SK-N-SH treated with all-trans-retinoic acid at 6 μM for 48 hours (cell line): ENCODE results near the gene CXCL3.

Experiments used
- ATAC-seq: fragments of 200-7000 bp; cut with Tn5 transposase; 3 replicates; pipeline ENCODE4 v1.9.1; 2020; ENCODE audit warnings: mild to moderate bottlenecking, moderate library complexity
- ARNTL ChIP-seq: fragments of 450-650 bp; formaldehyde crosslinking; IDR thresholded peaks from 2 replicates; pipeline ENCODE4 v1.5.0; 2020; ENCODE audit warnings: low read depth, mild to moderate bottlenecking, moderate library complexity, borderline replicate concordance
- BACH2 ChIP-seq: fragments of 250-450 bp; sonication (Bioruptor Pico); IDR thresholded peaks from 2 replicates; pipeline ENCODE4 v1.9.0; 2021; ENCODE audit warnings: mild to moderate bottlenecking, borderline replicate concordance
- CREB5 ChIP-seq: fragments of 250-450 bp; sonication (Bioruptor Pico); IDR thresholded peaks from 2 replicates; pipeline ENCODE4 v1.5.1; 2020; ENCODE audit warnings: low read depth, mild to moderate bottlenecking, moderate library complexity
- CSDC2 ChIP-seq: fragments of 250-450 bp; sonication (Bioruptor Pico); IDR thresholded peaks from 2 replicates; pipeline ENCODE4 v1.5.0; 2020; ENCODE audit warnings: mild to moderate bottlenecking, moderate library complexity
- CSRNP3 ChIP-seq: fragments of 250-450 bp; sonication (Bioruptor Pico); IDR thresholded peaks from 2 replicates; pipeline ENCODE4 v1.5.1; 2021; ENCODE audit warnings: mild to moderate bottlenecking, moderate library complexity
- ESRRG ChIP-seq: fragments of 250-450 bp; sonication (Bioruptor Pico); IDR thresholded peaks from 2 replicates; pipeline ENCODE4 v1.6.1; 2021; ENCODE audit warnings: mild to moderate bottlenecking
- GLIS3 ChIP-seq: fragments of 250-450 bp; sonication (Bioruptor Pico); IDR thresholded peaks from 2 replicates; pipeline ENCODE4 v1.5.0; 2020; ENCODE audit warnings: mild to moderate bottlenecking, moderate library complexity
- ISL1 ChIP-seq: fragments of 250-450 bp; sonication (Bioruptor Pico); IDR thresholded peaks from 2 replicates; pipeline ENCODE4 v2.1.2; 2022; ENCODE audit warnings: mild to moderate bottlenecking, moderate library complexity
- OSR1 ChIP-seq: fragments of 250-450 bp; sonication (Bioruptor Pico); IDR thresholded peaks from 2 replicates; pipeline ENCODE4 v1.8.0; 2022; ENCODE audit warnings: moderate library complexity, mild to moderate bottlenecking, inconsistent platforms
- PATZ1 ChIP-seq: fragments of 250-450 bp; sonication (Bioruptor Pico); IDR thresholded peaks from 2 replicates; pipeline ENCODE4 v1.8.0; 2020; ENCODE audit warnings: mild to moderate bottlenecking, moderate library complexity, borderline replicate concordance
- POU6F1 ChIP-seq: fragments of 250-450 bp; sonication (Bioruptor Pico); IDR thresholded peaks from 2 replicates; pipeline ENCODE4 v1.8.0; 2021; ENCODE audit warnings: low read depth, mild to moderate bottlenecking, moderate library complexity, borderline replicate concordance
- PPARA ChIP-seq: fragments of 250-450 bp; sonication (Bioruptor Pico); IDR thresholded peaks from 2 replicates; pipeline ENCODE4 v1.5.0; 2020; ENCODE audit warnings: mild to moderate bottlenecking, borderline replicate concordance
- RARB ChIP-seq: fragments of 250-450 bp; sonication (Bioruptor Pico); IDR thresholded peaks from 2 replicates; pipeline ENCODE4 v1.8.0; 2021; ENCODE audit warnings: mild to moderate bottlenecking, moderate library complexity
- SNAI2 ChIP-seq: fragments of 250-450 bp; sonication (Bioruptor Pico); IDR thresholded peaks from 2 replicates; pipeline ENCODE4 v1.5.0; 2020; ENCODE audit warnings: mild to moderate bottlenecking, moderate library complexity
- TCF4 ChIP-seq: fragments of 250-450 bp; sonication (Bioruptor Pico); IDR thresholded peaks from 2 replicates; pipeline ENCODE4 v1.8.0; 2021; ENCODE audit warnings: mild to moderate bottlenecking, moderate library complexity, borderline replicate concordance
- TOX ChIP-seq: fragments of 250-450 bp; sonication (Bioruptor Pico); IDR thresholded peaks from 2 replicates; pipeline ENCODE4 v1.8.0; 2021; ENCODE audit warnings: mild to moderate bottlenecking, moderate library complexity, borderline replicate concordance
- TSHZ2 ChIP-seq: fragments of 250-450 bp; sonication (Bioruptor Pico); IDR thresholded peaks from 2 replicates; pipeline ENCODE4 v1.5.0; 2020; ENCODE audit warnings: mild to moderate bottlenecking, moderate library complexity
- ZC3H10 ChIP-seq: fragments of 250-450 bp; sonication (Bioruptor Pico); IDR thresholded peaks from 2 replicates; pipeline ENCODE4 v1.5.1; 2021; ENCODE audit warnings: mild to moderate bottlenecking, moderate library complexity
- ZFP3 ChIP-seq: fragments of 250-450 bp; sonication (Bioruptor Pico); IDR thresholded peaks from 2 replicates; pipeline ENCODE4 v1.5.0; 2020; ENCODE audit warnings: mild to moderate bottlenecking, moderate library complexity
- ZFP30 ChIP-seq: fragments of 450-650 bp; formaldehyde crosslinking; IDR thresholded peaks from 2 replicates; pipeline ENCODE4 v1.5.0; 2022; ENCODE audit warnings: mild to moderate bottlenecking, moderate library complexity
- ZNF565 ChIP-seq: fragments of 450-650 bp; formaldehyde crosslinking; conservative IDR thresholded peaks from 2 replicates; pipeline ENCODE4 v1.5.0; 2020; ENCODE audit warnings: low read depth, mild to moderate bottlenecking, moderate library complexity
- ZNF70 ChIP-seq: fragments of 450-650 bp; formaldehyde crosslinking; IDR thresholded peaks from 2 replicates; pipeline ENCODE4 v1.5.0; 2020; ENCODE audit warnings: mild to moderate bottlenecking, moderate library complexity
- ZNF8 ChIP-seq: fragments of 450-650 bp; formaldehyde crosslinking; IDR thresholded peaks from 2 replicates; pipeline ENCODE4 v1.5.0; 2020; ENCODE audit warnings: mild to moderate bottlenecking, moderate library complexity

The CXCL3 gene

GRCh38 chr4:74013264-74013663 lies 25.2 kb downstream of the CXCL3 start:
- no peak for TF ChIP-seq ZNF8 (CRISPR knock-in tag)
- TF ChIP-seq ZC3H10 = no peak
- TF ChIP-seq TCF4 (CRISPR knock-in tag) = no peak
- no peak for TF ChIP-seq POU6F1 (CRISPR knock-in tag)
- no peak for TF ChIP-seq RARB (CRISPR knock-in tag)
- TF ChIP-seq CSRNP3 = no peak
- no peak for TF ChIP-seq SNAI2 (CRISPR knock-in tag)
- TF ChIP-seq CSDC2 (CRISPR knock-in tag) = no peak
- no peak for TF ChIP-seq TOX (CRISPR knock-in tag)
- TF ChIP-seq ZNF565 = no peak
- TF ChIP-seq ISL1 (CRISPR knock-in tag) = no peak
- TF ChIP-seq ZNF70 (CRISPR knock-in tag) = no peak
- no peak for TF ChIP-seq ESRRG (CRISPR knock-in tag)
- TF ChIP-seq GLIS3 = no peak
- no peak for TF ChIP-seq CREB5 (CRISPR knock-in tag)
- no peak for TF ChIP-seq PATZ1 (CRISPR knock-in tag)
- TF ChIP-seq PPARA (CRISPR knock-in tag) = no peak
- TF ChIP-seq ZFP3 (CRISPR knock-in tag) = no peak
- TF ChIP-seq OSR1 (CRISPR knock-in tag) = no peak
- TF ChIP-seq BACH2 = no peak

GRCh38 chr4:74012130-74012529 lies 26.4 kb downstream of the CXCL3 start:
- ATAC-seq = no peak
- no peak for TF ChIP-seq ZFP30 (CRISPR knock-in tag)
- TF ChIP-seq ISL1 (CRISPR knock-in tag) = no peak
- TF ChIP-seq ARNTL (CRISPR knock-in tag) = no peak
- no peak for TF ChIP-seq RARB (CRISPR knock-in tag)
- TF ChIP-seq PATZ1 (CRISPR knock-in tag) = no peak
- no peak for TF ChIP-seq BACH2
- no peak for TF ChIP-seq GLIS3
- no peak for TF ChIP-seq TOX (CRISPR knock-in tag)
- TF ChIP-seq ZNF8 (CRISPR knock-in tag) = no peak
- TF ChIP-seq ZFP3 (CRISPR knock-in tag) = no peak
- TF ChIP-seq ZNF70 (CRISPR knock-in tag) = no peak
- TF ChIP-seq TSHZ2 (CRISPR knock-in tag) = no peak
- no peak for TF ChIP-seq ZNF565
- TF ChIP-seq ZC3H10 = no peak
- TF ChIP-seq ESRRG (CRISPR knock-in tag) = no peak
- TF ChIP-seq SNAI2 (CRISPR knock-in tag) = no peak
- TF ChIP-seq CSRNP3 = no peak
- TF ChIP-seq TCF4 (CRISPR knock-in tag) = no peak
- no peak for TF ChIP-seq OSR1 (CRISPR knock-in tag)

More at GRCh38 chr4:74013264-74013663, 25.2 kb downstream of the CXCL3 start:
- no peak for ATAC-seq
